GM12878 (cell line): Measurements from ENCODE around the gene STRA8. TPM values are rescaled to one million over a fixed set of nuclear protein-coding genes. Genes with fewer than 3 reads are reported as not detected.

Experiments used
- ATAC-seq: fragments of 200-7000 bp; cut with Tn5 transposase; 3 replicates; pipeline ENCODE4 v1.9.1; 2020; ENCODE audit warnings: mild to moderate bottlenecking, moderate library complexity
- BruUV-seq: library from RNA; stranded (reverse); fragments of 400-500 nt; replicated peaks from 2 replicates; lab custom pipeline; 2021; lab: Mats Ljungman, UMichigan
- CTCF ChIA-PET: fragments of 300-600 bp; sonication (Branson Sonifier 250); formaldehyde crosslinking; extraction: SDS; loops from one replicate; lab custom pipeline; 2021; ENCODE audit warnings: inconsistent platforms; lab: Yijun Ruan, JAX
- POLR2A ChIA-PET: fragments of 350-600 bp; formaldehyde crosslinking; extraction: SDS; loops from one replicate; lab custom pipeline; 2021; ENCODE audit warnings: inconsistent platforms; lab: Charles Lee
- RAD21 ChIA-PET: fragments of 300-600 bp; sonication (Branson Sonifier 250); formaldehyde crosslinking; loops from one replicate; lab custom pipeline; 2023; ENCODE audit warnings: antibody characterized with exemption; ENCODE audit not compliant: unreplicated experiment; lab: Charles Lee
- SMC1A ChIA-PET: fragments of 300-600 bp; sonication (Branson Sonifier 250); formaldehyde crosslinking; loops from one replicate; lab custom pipeline; 2023; ENCODE audit not compliant: unreplicated experiment, uncharacterized antibody; lab: Charles Lee
- DNase-seq: peaks from one replicate; pipeline ENCODE4 v3.0.0-alpha.2; 2011; ENCODE audit warnings: low read depth, low spot score
- FAIRE-seq: peaks from 3 replicates; lab custom pipeline; 2011; peaks lifted over from hg19 to GRCh38; lab: Jason Lieb, UNC
- H2AFZ ChIP-seq: 2 replicates; pipeline ENCODE4 v1.6.0; 2011; ENCODE audit warnings: low read depth, low read length, control low read depth; ENCODE audit not compliant: control insufficient read depth
- H3K27ac ChIP-seq: 2 replicates; pipeline ENCODE4 v1.5.1; 2011; ENCODE audit warnings: control low read depth; ENCODE audit not compliant: control insufficient read depth, insufficient read depth
- H3K27me3 ChIP-seq, 2 experiments: replicated peaks in 1 of 2; 2 replicates each; pipeline versions ENCODE4 v1.6.0 to v1.6.1; 2011; ENCODE audit warnings: low read length in 1 of 2; ENCODE audit not compliant: control insufficient read depth in 2 of 2, insufficient read depth in 2 of 2
- H3K36me3 ChIP-seq, 2 experiments: 2 replicates each; pipeline ENCODE4 v1.5.1; 2011; ENCODE audit warnings: low read length in 1 of 2; ENCODE audit not compliant: control insufficient read depth in 2 of 2, insufficient read depth in 2 of 2
- H3K4me1 ChIP-seq: 2 replicates; pipeline ENCODE4 v1.6.1; 2011; ENCODE audit warnings: mild to moderate bottlenecking, low read length, moderate library complexity, mixed read lengths; ENCODE audit not compliant: control insufficient read depth, insufficient read depth
- H3K4me2 ChIP-seq: 2 replicates; pipeline ENCODE4 v1.6.0; 2011; ENCODE audit warnings: control low read depth; ENCODE audit not compliant: control insufficient read depth, insufficient read depth
- H3K4me3 ChIP-seq: fragments of 200-600 bp; sonication (generic); 2 replicates; pipeline ENCODE4 v1.5.1; 2016
- H3K79me2 ChIP-seq: 2 replicates; pipeline ENCODE4 v1.6.0; 2011; ENCODE audit warnings: low read length; ENCODE audit not compliant: control insufficient read depth, insufficient read depth
- H3K9ac ChIP-seq: 2 replicates; pipeline ENCODE4 v1.8.0; 2011; ENCODE audit warnings: low read length, control low read depth, mixed read lengths; ENCODE audit not compliant: control insufficient read depth, insufficient read depth
- H3K9me3 ChIP-seq: replicated peaks from 3 replicates; pipeline ENCODE4 v1.5.1; 2011; ENCODE audit warnings: mild to moderate bottlenecking, low read length; ENCODE audit not compliant: control insufficient read depth, insufficient read depth
- H4K20me1 ChIP-seq: 2 replicates; pipeline ENCODE4 v1.6.0; 2011; ENCODE audit not compliant: control insufficient read depth, insufficient read depth
- BACH1 ChIP-seq: fragments of 450-650 bp; IDR thresholded peaks from 2 replicates; pipeline ENCODE4 v1.6.1; 2017; ENCODE audit warnings: mild to moderate bottlenecking, borderline replicate concordance
- CHD2 ChIP-seq: IDR thresholded peaks from 2 replicates; pipeline ENCODE4 v1.6.1; 2011; ENCODE audit warnings: low read depth, low read length, improper control_type of control experiment, borderline replicate concordance
- CHD4 ChIP-seq: fragments of 200-600 bp; sonication (generic); IDR thresholded peaks from 2 replicates; pipeline ENCODE4 v1.6.1; 2016; ENCODE audit warnings: mild to moderate bottlenecking
- CUX1 ChIP-seq: IDR thresholded peaks from 2 replicates; pipeline ENCODE4 v1.6.1; 2012; ENCODE audit warnings: improper control_type of control experiment, low read depth, low read length; ENCODE audit not compliant: insufficient replicate concordance
- HCFC1 ChIP-seq: fragments of 150-350 bp; IDR thresholded peaks from 2 replicates; pipeline ENCODE4 v1.6.1; 2014; ENCODE audit warnings: low read length
- KLF5 ChIP-seq: fragments of 450-650 bp; IDR thresholded peaks from 2 replicates; pipeline ENCODE4 v1.6.1; 2014; ENCODE audit warnings: mild to moderate bottlenecking; ENCODE audit not compliant: partially characterized antibody
- MYB ChIP-seq: fragments of 150-350 bp; IDR thresholded peaks from 2 replicates; pipeline ENCODE4 v1.6.1; 2014; ENCODE audit warnings: mild to moderate bottlenecking, low read depth, low read length, borderline replicate concordance
- NKRF ChIP-seq: fragments of 450-650 bp; conservative IDR thresholded peaks from 2 replicates; pipeline ENCODE4 v1.6.1; 2017; ENCODE audit warnings: mild to moderate bottlenecking, moderate library complexity
- NR2C1 ChIP-seq: fragments of 450-650 bp; IDR thresholded peaks from 2 replicates; pipeline ENCODE4 v1.6.1; 2017; ENCODE audit warnings: antibody characterized with exemption, mild to moderate bottlenecking, moderate library complexity
- SKIL ChIP-seq: fragments of 450-650 bp; IDR thresholded peaks from 2 replicates; pipeline ENCODE4 v1.6.1; 2017; ENCODE audit warnings: mild to moderate bottlenecking, low read depth, inconsistent platforms; ENCODE audit not compliant: poor library complexity, severe bottlenecking
- SREBF2 ChIP-seq: IDR thresholded peaks from 2 replicates; pipeline ENCODE4 v1.6.1; 2012; ENCODE audit warnings: mild to moderate bottlenecking, low read length
- SRF ChIP-seq, 2 experiments: IDR thresholded peaks; 2 replicates each; pipeline ENCODE4 v1.6.1; 2011; ENCODE audit warnings: low read depth in 2 of 2, low read length in 2 of 2, mild to moderate bottlenecking in 1 of 2, moderate library complexity in 1 of 2
- SUPT20H ChIP-seq: IDR thresholded peaks from 2 replicates; pipeline ENCODE4 v1.6.1; 2011; ENCODE audit warnings: low read depth, mild to moderate bottlenecking, low read length, moderate library complexity, borderline replicate concordance; ENCODE audit not compliant: control insufficient read depth
- YBX1 ChIP-seq: fragments of 450-650 bp; IDR thresholded peaks from 2 replicates; pipeline ENCODE4 v1.6.1; 2016; ENCODE audit warnings: antibody characterized with exemption
- WGBS: methylation state at CpG from one replicate; pipeline ENCODE4 v1.1.6; 2016; ENCODE audit warnings: low lambda C conversion rate; ENCODE audit not compliant: insufficient replicate concordance, insufficient coverage; ENCODE audit errors: missing lambda C conversion rate; 5-methylcytosine and 5-hydroxymethylcytosine counted together
- in situ Hi-C: fragments of 300-500 bp; cut with MboI; formaldehyde crosslinking; loops from 9 replicates; pipeline ENCODE4 v1.14.3; 2018; ENCODE audit warnings: mixed read lengths
- intact Hi-C: fragments of 100-400 bp; cut with micrococcal nuclease; formaldehyde crosslinking; loops from one replicate; pipeline ENCODE4 v1.14.2; 2022; ENCODE audit not compliant: unreplicated experiment
- polyA plus RNA-seq, 11 experiments: library from polyadenylated mRNA; depleted of rRNA in 4 of 11; unstranded in 6 of 11; stranded (reverse) in 5 of 11; fragments of >200 nt; fragmentation: Nextera tagmentation in 4 of 11; fragmentation: Illumina TruSeq in 1 of 11; extraction: Ambion mirVana in 4 of 11; extraction: Trizol in 1 of 11; gene quantifications; 1 replicate in 1 of 11; 2 replicates in 10 of 11; pipeline versions ENCODE4 v1.2.1 to v1.2.3, GENCODE V29; 2011 to 2016; ENCODE audit warnings: inconsistent platforms in 2 of 11, missing spikeins in 2 of 11, low read depth in 1 of 11
- total RNA-seq, 4 experiments: library from RNA; depleted of rRNA in 3 of 4; stranded (reverse); fragments of >200 nt in 3 of 4; fragmentation: Illumina TruSeq in 1 of 4; extraction: Trizol in 1 of 4; gene quantifications; 2 replicates each; pipeline versions ENCODE4 v1.2.1 to v1.2.3, GENCODE V29; 2013 to 2021

STRA8 gene
- total and polyA plus RNA-seq, 10 of the 15 experiments (the other 5 are each of a cell fraction or from before 2014, with no cell fraction given): 0.15 TPM; not detected in 9

- TF ChIP-seq CUX1 (no peak), SREBF2 (no peak), CHD4 (no peak), HCFC1 (no peak), SRF (IDR thresholded peaks at IDR 0.05; ENCODE audit: low read depth in 2 of 2, low read length in 2 of 2) (no peak)
Observed at GRCh38 chr7:135240441-135240840, 6.8 kb downstream of the STRA8 start (continued).

- no peaks in the 10 kb centered on the region for H3K79me2 ChIP-seq
- intact Hi-C loops (no loop called here), in situ Hi-C loops (no loop called here)
- DNase-seq (no peak), ATAC-seq (no peak), FAIRE-seq (no peak)
- H3K4me3 ChIP-seq: no peak overlapping the region
- BruUV-seq: no TSS peak
- peaks cover 2% of the 10 kb centered on the region for H3K4me1 ChIP-seq
- H3K9me3 ChIP-seq: no peaks in the 10 kb centered on the region; the same call in 1 of the 3 replicates
- RAD21 ChIA-PET: no interaction called here
- no peaks in the 10 kb centered on the region for H3K36me3 ChIP-seq
- H2AFZ ChIP-seq: no peak overlapping the region
- H4K20me1 ChIP-seq: no peaks in the 10 kb centered on the region
- WGBS: 51% methylated on average over 5 of the region's 5 CpGs
- CTCF ChIA-PET: no interaction called here
- SMC1A ChIA-PET: no interaction called here
- no peak overlapping the region for H3K27ac ChIP-seq
- no peaks in the 10 kb centered on the region; a peak in 1 of 4 replicates for H3K27me3 ChIP-seq
- H3K9ac ChIP-seq: no peak overlapping the region
- H3K4me2 ChIP-seq: no peak overlapping the region
- POLR2A ChIA-PET: no interaction called here
- no peak for TF ChIP-seq MYB
- no peak for TF ChIP-seq SKIL
- no peak for TF ChIP-seq NKRF
- no peak for TF ChIP-seq NR2C1
- TF ChIP-seq CHD2: no peak
- no peak for TF ChIP-seq BACH1
- TF ChIP-seq YBX1: no peak
- TF ChIP-seq KLF5: no peak
- no peak for TF ChIP-seq SUPT20H
Observed at GRCh38 chr7:135242096-135242684, 8.6 kb downstream of the STRA8 start.
